ENCODE results near the gene CBFA2T3.

The CBFA2T3 gene

DNA sequence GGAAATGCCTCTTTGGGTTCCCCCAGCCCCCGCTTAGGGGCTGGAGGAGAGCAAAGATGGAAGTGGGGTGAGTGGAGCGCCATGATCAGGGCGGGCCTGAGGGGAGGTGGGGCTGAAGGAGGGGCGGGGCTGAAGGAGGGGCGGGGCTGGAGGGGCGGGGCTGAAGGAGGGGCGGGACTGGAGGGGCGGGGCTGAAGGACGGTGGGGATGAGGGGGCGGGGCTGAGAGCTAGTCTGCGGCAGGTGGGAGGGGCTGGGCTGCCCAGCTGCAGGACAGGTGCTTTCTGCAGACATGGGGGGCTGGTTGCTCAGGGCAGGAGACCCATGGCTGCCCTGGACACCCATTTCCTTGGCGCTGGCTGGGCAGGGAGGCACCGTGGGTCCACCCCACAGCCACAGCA lies 71.4 kb downstream of the CBFA2T3 start:
- no peak for TF ChIP-seq CTCF (IDR thresholded peaks at IDR 0.05; ENCODE audit: low read depth, low read length, missing control alignments)
- no peak for DNase-seq (ENCODE audit: extremely low read depth, low read depth)
- no peak overlapping the region for H3K4me3 ChIP-seq (replicated peaks; ENCODE audit: low read depth, low read length)

- no peak for TF ChIP-seq CTCF (IDR thresholded peaks at IDR 0.05; ENCODE audit: low read depth, low read length, missing control alignments)
- H3K4me3 ChIP-seq (replicated peaks; ENCODE audit: low read depth, low read length) = no peak overlapping the region
- DNase-seq (ENCODE audit: extremely low read depth, low read depth) = no peak
Measured at GRCh38 chr16:88904676-88905365, 72.2 kb downstream of the CBFA2T3 start.

- DNase-seq (ENCODE audit: extremely low read depth, low read depth) = no peak
- H3K4me3 ChIP-seq (replicated peaks; ENCODE audit: low read depth, low read length) = no peak overlapping the region
- no peak for TF ChIP-seq CTCF (IDR thresholded peaks at IDR 0.05; ENCODE audit: low read depth, low read length, missing control alignments)
Measured at GRCh38 chr16:88903267-88903666, 73.7 kb downstream of the CBFA2T3 start.

GRCh38 chr16:88902744-88903143 lies 74.3 kb downstream of the CBFA2T3 start:
- no peak for TF ChIP-seq CTCF (IDR thresholded peaks at IDR 0.05; ENCODE audit: low read depth, low read length, missing control alignments)
- DNase-seq (ENCODE audit: extremely low read depth, low read depth) = no peak
- no peak overlapping the region for H3K4me3 ChIP-seq (replicated peaks; ENCODE audit: low read depth, low read length)

GRCh38 chr16:88901718-88902337 lies 75.2 kb downstream of the CBFA2T3 start:
- DNase-seq (ENCODE audit: extremely low read depth, low read depth) = no peak
- H3K4me3 ChIP-seq (replicated peaks; ENCODE audit: low read depth, low read length) = no peak overlapping the region
- no peak for TF ChIP-seq CTCF (IDR thresholded peaks at IDR 0.05; ENCODE audit: low read depth, low read length, missing control alignments)

DNA sequence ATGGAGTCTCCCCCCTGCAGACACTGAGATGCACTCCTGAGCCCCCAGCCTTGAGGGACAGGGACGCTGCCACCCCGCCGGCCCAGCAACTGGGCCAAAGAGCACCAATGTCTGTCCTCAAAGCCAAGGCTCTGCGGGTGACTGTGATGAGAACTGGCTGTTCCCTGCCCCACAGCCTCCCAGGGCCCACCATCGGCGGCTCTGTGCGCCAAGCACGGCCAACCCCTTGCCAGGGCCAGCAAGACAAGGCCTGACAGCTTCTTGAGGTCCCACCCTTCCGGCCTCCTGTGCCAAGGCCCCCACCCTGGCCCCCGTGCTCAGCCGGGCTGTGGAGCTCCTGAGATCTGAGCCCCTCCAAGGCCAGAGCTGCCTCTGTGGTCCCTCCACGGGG lies 76.3 kb downstream of the CBFA2T3 start:
- no peak for TF ChIP-seq CTCF (IDR thresholded peaks at IDR 0.05; ENCODE audit: low read depth, low read length, missing control alignments)
- DNase-seq (ENCODE audit: extremely low read depth, low read depth) = no peak
- H3K4me3 ChIP-seq (replicated peaks; ENCODE audit: low read depth, low read length) = no peak overlapping the region

Data from HFF-Myc (cell line).